Smooth muscle cell (in vitro differentiated cells): ENCODE data around the gene ATP23. TPM values are rescaled to one million over a fixed set of nuclear protein-coding genes. Genes with fewer than 3 reads are reported as not detected.

Experiments used
- DNase-seq: peaks from one replicate; lab custom pipeline; 2025; ENCODE audit not compliant: unreplicated experiment; lab: John Stamatoyannopoulos, UW
- H2AFZ ChIP-seq: fragments of 200-600 bp; sonication (generic); 2 replicates; pipeline ENCODE4 v1.6.0; 2016; ENCODE audit warnings: antibody characterized with exemption, low read depth, mild to moderate bottlenecking
- H3F3A ChIP-seq: fragments of 200-600 bp; sonication (generic); 2 replicates; pipeline ENCODE4 v1.6.0; 2017; ENCODE audit warnings: antibody characterized with exemption, low read depth
- H3K27ac ChIP-seq: fragments of 200-600 bp; sonication (generic); 2 replicates; pipeline ENCODE4 v1.5.1; 2016; ENCODE audit warnings: low read depth, mild to moderate bottlenecking
- H3K27me3 ChIP-seq: fragments of 200-600 bp; sonication (generic); 2 replicates; pipeline ENCODE4 v1.6.1; 2016; ENCODE audit warnings: low read depth, mild to moderate bottlenecking
- H3K36me3 ChIP-seq: fragments of 200-600 bp; sonication (generic); 2 replicates; pipeline ENCODE4 v1.5.1; 2016; ENCODE audit warnings: low read depth
- H3K4me1 ChIP-seq: fragments of 200-600 bp; sonication (generic); 2 replicates; pipeline ENCODE4 v1.5.1; 2016; ENCODE audit warnings: low read depth
- H3K4me2 ChIP-seq: fragments of 200-600 bp; sonication (generic); 2 replicates; pipeline ENCODE4 v1.6.0; 2016; ENCODE audit warnings: mild to moderate bottlenecking
- H3K4me3 ChIP-seq: fragments of 200-600 bp; sonication (generic); 2 replicates; pipeline ENCODE4 v1.5.1; 2016; ENCODE audit warnings: mild to moderate bottlenecking
- H3K79me2 ChIP-seq: fragments of 200-600 bp; sonication (generic); 2 replicates; pipeline ENCODE4 v1.6.0; 2016; ENCODE audit warnings: low read depth, mild to moderate bottlenecking
- H3K9ac ChIP-seq: fragments of 200-600 bp; sonication (generic); 2 replicates; pipeline ENCODE4 v1.6.0; 2016; ENCODE audit warnings: low read depth
- H3K9me3 ChIP-seq: fragments of 200-600 bp; sonication (generic); replicated peaks from 2 replicates; pipeline ENCODE4 v1.5.1; 2016; ENCODE audit warnings: low read depth
- H4K20me1 ChIP-seq: fragments of 200-600 bp; sonication (generic); 2 replicates; pipeline ENCODE4 v1.6.0; 2016; ENCODE audit warnings: low read depth
- CTCF ChIP-seq: fragments of 200-600 bp; sonication (generic); IDR thresholded peaks from 2 replicates; pipeline ENCODE4 v1.5.1; 2017; ENCODE audit warnings: borderline replicate concordance, mild to moderate bottlenecking, antibody characterized with exemption; ENCODE audit not compliant: insufficient read depth, poor library complexity, severe bottlenecking
- WGBS: methylation state at CpG from one replicate; pipeline ENCODE4 v1.1.7; 2016; ENCODE audit warnings: low lambda C conversion rate; 5-methylcytosine and 5-hydroxymethylcytosine counted together
- polyA plus RNA-seq: library from polyadenylated mRNA; unstranded; fragments of >200 nt; fragmentation: Nextera tagmentation; extraction: Ambion mirVana; gene quantifications from 2 replicates; pipeline ENCODE4 v1.2.1, GENCODE V29; 2016
- total RNA-seq: library from RNA; depleted of rRNA; stranded (reverse); fragments of >200 nt; gene quantifications from 2 replicates; pipeline ENCODE4 v1.2.3, GENCODE V29; 2014

Gene ATP23
- total and polyA plus RNA-seq, 2 experiments from 2014 or later, result 2.7 to 10.4 TPM

- no peak for DNase-seq
- no peak for TF ChIP-seq CTCF
- Histone ChIP-seq H3K79me2 (no peaks in the 10 kb centered on the region), H3K9ac (no peak overlapping the region), H3K27me3 (peaks cover 14% of the 10 kb centered on the region), H3K4me2 (peak overlapping the region; percentile 89), H3K9me3 (no peaks in the 10 kb centered on the region), H3K4me3 (peak overlapping the region; percentile 70), H3K36me3 (no peaks in the 10 kb centered on the region), H3K4me1 (peaks cover 9% of the 10 kb centered on the region), H3F3A (no peaks in the 10 kb centered on the region), H2AFZ (peak overlapping the region; percentile 90), H4K20me1 (no peaks in the 10 kb centered on the region), H3K27ac (no peak overlapping the region)
- 59% methylated on average over 2 of the region's 2 CpGs for WGBS
Observed at GRCh38 chr12:57940052-57940914, 1.1 kb upstream of the ATP23 start.

GRCh38 chr12:57940915-57941164 is 527 bp upstream of the ATP23 start:
- Histone ChIP-seq H3K27ac (no peak overlapping the region), H3K4me3 (peak overlapping the region; percentile 70), H2AFZ (peak overlapping the region; percentile 90), H3K79me2 (no peaks in the 10 kb centered on the region), H3K9me3 (no peaks in the 10 kb centered on the region), H3F3A (no peaks in the 10 kb centered on the region), H4K20me1 (no peaks in the 10 kb centered on the region), H3K4me1 (peaks cover 6% of the 10 kb centered on the region), H3K4me2 (peak overlapping the region; percentile 89), H3K9ac (no peak overlapping the region), H3K27me3 (peaks cover 14% of the 10 kb centered on the region), H3K36me3 (no peaks in the 10 kb centered on the region)
- whole genome bisulfite sequencing, result 15% methylated on average over 4 of the region's 4 CpGs
- DNase-seq, result no peak
- no peak for TF ChIP-seq CTCF

- H3K27me3 ChIP-seq, result peaks cover 6% of the 10 kb centered on the region
- no peaks in the 10 kb centered on the region for H4K20me1 ChIP-seq
- no peak overlapping the region for H2AFZ ChIP-seq
- DNase-seq, result no peak
- no peak overlapping the region for H3K9ac ChIP-seq
- no peak overlapping the region for H3K27ac ChIP-seq
- H3K36me3 ChIP-seq, result no peaks in the 10 kb centered on the region
- H3K4me2 ChIP-seq, result no peak overlapping the region
- H3K4me3 ChIP-seq, result no peak overlapping the region
- no peaks in the 10 kb centered on the region for H3K4me1 ChIP-seq
- TF ChIP-seq CTCF, result no peak
- H3K79me2 ChIP-seq, result no peaks in the 10 kb centered on the region
- WGBS, result 96% methylated on average over 2 of the region's 2 CpGs
- no peaks in the 10 kb centered on the region for H3F3A ChIP-seq
- H3K9me3 ChIP-seq, result no peaks in the 10 kb centered on the region
Observed at GRCh38 chr12:57943438-57944080, 2.2 kb downstream of the ATP23 start.
